ENCODE data around the gene CCDC83.

Gene CCDC83

DNA sequence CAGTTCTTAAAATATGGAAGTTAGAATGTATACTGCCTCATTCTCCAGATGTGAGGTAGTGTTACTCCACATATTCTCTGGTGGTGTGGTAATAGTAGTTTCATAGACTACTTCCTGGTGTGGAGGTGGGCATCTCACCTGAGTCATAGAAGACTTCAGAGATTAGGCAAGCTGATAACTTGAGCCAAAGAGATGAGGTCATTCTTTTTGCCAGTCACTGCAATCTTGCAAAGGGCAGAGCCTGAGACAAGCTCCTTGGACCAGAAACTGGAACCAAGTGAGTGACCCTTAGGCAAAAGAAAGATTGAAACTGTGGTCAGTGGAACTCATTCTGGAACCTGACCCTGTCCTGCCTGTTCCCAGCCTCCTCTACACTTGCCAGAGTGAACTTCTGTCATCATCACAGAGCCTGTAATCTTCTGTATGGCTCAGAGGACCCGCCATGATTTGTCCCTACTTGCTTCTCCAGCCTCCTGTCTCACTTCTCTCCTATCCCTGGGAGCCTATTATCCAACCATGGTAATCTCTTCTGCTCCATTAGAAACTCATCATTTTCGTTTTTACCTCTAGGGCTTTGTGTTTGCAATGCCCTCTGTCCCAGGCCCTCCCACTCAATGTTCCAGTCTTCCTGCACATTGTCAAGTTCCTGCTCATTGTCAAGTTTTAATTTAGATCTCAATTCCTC, 10.6 kb upstream of the CCDC83 start:
- no peak overlapping the region for H3K4me2 ChIP-seq
- no peak overlapping the region for H3K27ac ChIP-seq
- H3K36me3 ChIP-seq (ENCODE audit: insufficient read depth): no peaks in the 10 kb centered on the region
- TF ChIP-seq, protein P1, sequence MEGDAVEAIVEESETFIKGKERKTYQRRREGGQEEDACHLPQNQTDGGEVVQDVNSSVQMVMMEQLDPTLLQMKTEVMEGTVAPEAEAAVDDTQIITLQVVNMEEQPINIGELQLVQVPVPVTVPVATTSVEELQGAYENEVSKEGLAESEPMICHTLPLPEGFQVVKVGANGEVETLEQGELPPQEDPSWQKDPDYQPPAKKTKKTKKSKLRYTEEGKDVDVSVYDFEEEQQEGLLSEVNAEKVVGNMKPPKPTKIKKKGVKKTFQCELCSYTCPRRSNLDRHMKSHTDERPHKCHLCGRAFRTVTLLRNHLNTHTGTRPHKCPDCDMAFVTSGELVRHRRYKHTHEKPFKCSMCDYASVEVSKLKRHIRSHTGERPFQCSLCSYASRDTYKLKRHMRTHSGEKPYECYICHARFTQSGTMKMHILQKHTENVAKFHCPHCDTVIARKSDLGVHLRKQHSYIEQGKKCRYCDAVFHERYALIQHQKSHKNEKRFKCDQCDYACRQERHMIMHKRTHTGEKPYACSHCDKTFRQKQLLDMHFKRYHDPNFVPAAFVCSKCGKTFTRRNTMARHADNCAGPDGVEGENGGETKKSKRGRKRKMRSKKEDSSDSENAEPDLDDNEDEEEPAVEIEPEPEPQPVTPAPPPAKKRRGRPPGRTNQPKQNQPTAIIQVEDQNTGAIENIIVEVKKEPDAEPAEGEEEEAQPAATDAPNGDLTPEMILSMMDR (conservative IDR thresholded peaks at IDR 0.05; ENCODE audit: low read depth, low read length): no peak
- no peaks in the 10 kb centered on the region for H3K27me3 ChIP-seq (ENCODE audit: insufficient read depth, low read depth)
- H2AFZ ChIP-seq (ENCODE audit: low read depth): no peak overlapping the region
- no peak overlapping the region for H3K4me3 ChIP-seq (IDR thresholded peaks at IDR 0.05; ENCODE audit: insufficient read depth, low read depth, low read length)
- H4K20me1 ChIP-seq (ENCODE audit: insufficient read depth): no peaks in the 10 kb centered on the region
- H3K9ac ChIP-seq: no peak overlapping the region
- no peaks in the 10 kb centered on the region for H3K4me1 ChIP-seq (ENCODE audit: low read depth, poor library complexity, severe bottlenecking)
- H3K79me2 ChIP-seq (ENCODE audit: insufficient read depth, low read depth): no peaks in the 10 kb centered on the region

DNA sequence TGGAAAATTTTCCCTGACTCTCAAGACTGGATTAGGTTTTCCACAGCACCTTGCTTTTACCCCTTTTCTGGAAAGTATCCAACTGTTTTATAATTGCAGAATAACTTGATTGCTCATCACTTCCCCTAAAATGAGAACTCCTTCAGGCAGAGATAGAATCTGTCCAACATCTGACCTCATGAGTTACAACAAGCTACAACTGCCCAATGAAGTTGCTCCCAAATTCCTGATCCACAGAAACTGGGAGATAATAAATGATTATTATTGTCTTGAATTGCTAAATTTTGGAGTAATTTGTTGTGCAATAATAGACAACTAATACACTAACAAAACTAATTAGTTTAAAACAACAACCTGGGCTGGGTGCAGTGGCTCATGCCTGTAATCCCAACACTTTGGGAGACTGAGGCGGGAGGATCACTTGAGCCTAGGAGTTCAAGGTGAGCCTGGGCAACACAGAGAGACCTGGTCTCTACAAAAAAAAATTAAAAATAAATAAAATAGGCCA, 10.0 kb upstream of the CCDC83 start:
- H3K4me1 ChIP-seq (ENCODE audit: low read depth, poor library complexity, severe bottlenecking): no peaks in the 10 kb centered on the region
- H3K36me3 ChIP-seq (ENCODE audit: insufficient read depth): no peaks in the 10 kb centered on the region
- H3K79me2 ChIP-seq (ENCODE audit: insufficient read depth, low read depth): no peaks in the 10 kb centered on the region
- no peak overlapping the region for H3K27ac ChIP-seq
- H2AFZ ChIP-seq (ENCODE audit: low read depth): no peak overlapping the region
- H3K9ac ChIP-seq: no peak overlapping the region
- H3K4me2 ChIP-seq: no peak overlapping the region
- no peaks in the 10 kb centered on the region for H4K20me1 ChIP-seq (ENCODE audit: insufficient read depth)
- TF ChIP-seq, protein P1 (conservative IDR thresholded peaks at IDR 0.05; ENCODE audit: low read depth, low read length): no peak
- no peaks in the 10 kb centered on the region for H3K27me3 ChIP-seq (ENCODE audit: insufficient read depth, low read depth)
- no peak overlapping the region for H3K4me3 ChIP-seq (IDR thresholded peaks at IDR 0.05; ENCODE audit: insufficient read depth, low read depth, low read length)

DNA sequence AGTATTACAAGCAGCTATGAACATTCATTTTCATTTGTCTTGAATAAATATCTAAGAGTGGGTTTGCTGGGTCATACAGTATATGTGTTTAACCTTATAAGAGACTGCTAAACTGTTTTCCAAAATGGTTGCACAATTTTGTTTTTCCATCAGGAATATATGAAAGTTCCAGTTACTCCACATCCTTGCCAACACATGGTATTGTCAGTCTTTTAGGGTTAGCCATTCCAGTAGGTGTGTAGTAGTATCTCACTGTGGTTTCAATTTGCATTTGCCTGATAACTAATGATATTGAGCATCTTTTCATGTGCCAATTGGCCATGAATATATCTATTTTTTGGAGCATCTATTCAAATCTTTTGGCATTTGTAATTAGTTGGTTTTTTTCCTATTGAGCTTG, 7.7 kb upstream of the CCDC83 start:
- no peak overlapping the region for H3K9ac ChIP-seq
- no peak overlapping the region for H2AFZ ChIP-seq (ENCODE audit: low read depth)
- no peaks in the 10 kb centered on the region for H3K36me3 ChIP-seq (ENCODE audit: insufficient read depth)
- no peaks in the 10 kb centered on the region for H3K4me1 ChIP-seq (ENCODE audit: low read depth, poor library complexity, severe bottlenecking)
- no peak overlapping the region for H3K27ac ChIP-seq
- no peak overlapping the region for H3K4me2 ChIP-seq
- TF ChIP-seq, protein P1 (conservative IDR thresholded peaks at IDR 0.05; ENCODE audit: low read depth, low read length): no peak
- no peaks in the 10 kb centered on the region for H3K79me2 ChIP-seq (ENCODE audit: insufficient read depth, low read depth)
- no peaks in the 10 kb centered on the region for H4K20me1 ChIP-seq (ENCODE audit: insufficient read depth)
- no peaks in the 10 kb centered on the region for H3K27me3 ChIP-seq (ENCODE audit: insufficient read depth, low read depth)
- H3K4me3 ChIP-seq (IDR thresholded peaks at IDR 0.05; ENCODE audit: insufficient read depth, low read depth, low read length): no peak overlapping the region

DNA sequence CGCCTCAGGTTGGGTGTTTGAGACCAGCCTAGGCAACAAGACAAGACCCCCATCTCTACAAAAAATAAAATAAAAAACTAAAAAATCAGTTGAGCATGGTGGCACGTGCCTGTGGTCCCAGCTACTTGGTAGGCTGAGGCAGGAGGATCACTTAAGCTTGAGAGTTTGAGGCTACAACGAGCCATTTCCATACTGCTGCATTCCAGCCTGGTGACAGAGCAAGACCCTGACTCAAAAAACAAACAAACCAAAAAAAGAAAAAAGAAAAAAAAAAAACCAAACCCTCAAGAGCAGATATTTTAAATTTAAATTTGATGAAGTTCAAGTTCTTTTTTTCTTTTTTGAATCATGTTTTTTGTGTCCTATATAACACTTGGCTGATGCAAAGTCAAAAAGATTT, 7.2 kb upstream of the CCDC83 start:
- Histone ChIP-seq H3K4me2 (no peak overlapping the region), H3K36me3 (ENCODE audit: insufficient read depth) (no peaks in the 10 kb centered on the region), H3K27ac (no peak overlapping the region), H4K20me1 (ENCODE audit: insufficient read depth) (no peaks in the 10 kb centered on the region), H3K4me1 (ENCODE audit: low read depth, poor library complexity, severe bottlenecking) (no peaks in the 10 kb centered on the region), H3K9ac (no peak overlapping the region), H3K27me3 (ENCODE audit: insufficient read depth, low read depth) (no peaks in the 10 kb centered on the region), H3K79me2 (ENCODE audit: insufficient read depth, low read depth) (no peaks in the 10 kb centered on the region), H3K4me3 (IDR thresholded peaks at IDR 0.05; ENCODE audit: insufficient read depth, low read depth, low read length) (no peak overlapping the region), H2AFZ (ENCODE audit: low read depth) (no peak overlapping the region)
- TF ChIP-seq, protein P1 (conservative IDR thresholded peaks at IDR 0.05; ENCODE audit: low read depth, low read length): no peak
